HEK293T (cell line): Measurements from ENCODE around the gene NCLN.

Source experiments
- CTCF ChIA-PET: fragments of 350-600 bp; formaldehyde crosslinking; extraction: SDS; loops from one replicate; lab custom pipeline; 2021; ENCODE audit warnings: antibody characterized with exemption, inconsistent platforms; lab: Yijun Ruan, JAX
- POLR2A ChIA-PET: fragments of 350-600 bp; formaldehyde crosslinking; extraction: SDS; loops from one replicate; lab custom pipeline; 2020; ENCODE audit warnings: antibody characterized with exemption, inconsistent platforms; lab: Yijun Ruan, JAX
- DNase-seq: peaks from one replicate; pipeline ENCODE4 v3.0.0; 2012; ENCODE audit warnings: mixed read lengths; ENCODE audit errors: extremely low spot score
- ARNT ChIP-seq: fragments of 450-650 bp; IDR thresholded peaks from 2 replicates; pipeline ENCODE4 v1.6.1; 2017; ENCODE audit warnings: mild to moderate bottlenecking
- BHLHE40 ChIP-seq: fragments of 450-650 bp; IDR thresholded peaks from 2 replicates; pipeline ENCODE4 v1.6.1; 2016; ENCODE audit warnings: mild to moderate bottlenecking, moderate library complexity, borderline replicate concordance
- CTBP1 ChIP-seq: fragments of 450-650 bp; IDR thresholded peaks from 2 replicates; pipeline ENCODE4 v1.6.1; 2016; ENCODE audit warnings: borderline replicate concordance
- ELF4 ChIP-seq: fragments of 450-650 bp; IDR thresholded peaks from 2 replicates; pipeline ENCODE4 v1.6.1; 2017; ENCODE audit warnings: antibody characterized with exemption
- FOXA1 ChIP-seq: fragments of 450-650 bp; IDR thresholded peaks from 2 replicates; pipeline ENCODE4 v1.6.1; 2016; ENCODE audit warnings: mild to moderate bottlenecking
- FOXK2 ChIP-seq: fragments of 450-650 bp; IDR thresholded peaks from 2 replicates; pipeline ENCODE4 v1.6.1; 2016; ENCODE audit warnings: mild to moderate bottlenecking
- FOXM1 ChIP-seq: fragments of 450-650 bp; IDR thresholded peaks from 2 replicates; pipeline ENCODE4 v1.6.1; 2017; ENCODE audit warnings: mild to moderate bottlenecking, borderline replicate concordance
- HDGF ChIP-seq: fragments of 450-650 bp; IDR thresholded peaks from 2 replicates; pipeline ENCODE4 v1.6.1; 2017; ENCODE audit warnings: antibody characterized with exemption, borderline replicate concordance
- L3MBTL2 ChIP-seq: fragments of 450-650 bp; conservative IDR thresholded peaks from 2 replicates; pipeline ENCODE4 v1.6.1; 2016; ENCODE audit warnings: mild to moderate bottlenecking
- LEF1 ChIP-seq: fragments of 450-650 bp; IDR thresholded peaks from 2 replicates; pipeline ENCODE4 v1.6.1; 2017; ENCODE audit warnings: mild to moderate bottlenecking, borderline replicate concordance
- NFRKB ChIP-seq: fragments of 450-650 bp; IDR thresholded peaks from 2 replicates; pipeline ENCODE4 v1.6.1; 2016; ENCODE audit warnings: mild to moderate bottlenecking, moderate library complexity
- PKNOX1 ChIP-seq: fragments of 450-650 bp; IDR thresholded peaks from 2 replicates; pipeline ENCODE4 v1.6.1; 2016
- SP1 ChIP-seq: fragments of 450-650 bp; IDR thresholded peaks from 2 replicates; pipeline ENCODE4 v1.6.1; 2017
- SUZ12 ChIP-seq: fragments of 450-650 bp; IDR thresholded peaks from 2 replicates; pipeline ENCODE4 v1.6.1; 2016; ENCODE audit warnings: mild to moderate bottlenecking
- TARDBP ChIP-seq: fragments of 450-650 bp; IDR thresholded peaks from 2 replicates; pipeline ENCODE4 v1.6.1; 2016
- ZNF384 ChIP-seq: fragments of 450-650 bp; IDR thresholded peaks from 2 replicates; pipeline ENCODE4 v1.6.1; 2016

Gene NCLN

GRCh38 chr19:3224346-3225168 is 38.8 kb downstream of the NCLN start, which contains the start of gene CELF5:
TSS of gene CELF5 (plus strand) at chr19:3224661. CDS start at chr19:3224740, 79 bp downstream.
- TF ChIP-seq L3MBTL2 (no peak), SUZ12 (no peak), PKNOX1 (no peak), CTBP1 (no peak), ELF4 (no peak), FOXA1 (no peak), HDGF (no peak), LEF1 (no peak), FOXM1 (no peak), ZNF384 (no peak), SP1 (no peak), BHLHE40 (no peak), TARDBP (no peak), ARNT (no peak), FOXK2 (no peak), NFRKB (no peak)
- DNase-seq, result peak; percentile 88
- POLR2A ChIA-PET, result no interaction called here
- CTCF ChIA-PET, result interaction anchor here (0.6 to 1.1 kb wide), 3 partner anchors 8 to 313 kb away, joined by 3 to 4 read pairs (median 3); no protein-coding TSS in a partner anchor

DNA sequence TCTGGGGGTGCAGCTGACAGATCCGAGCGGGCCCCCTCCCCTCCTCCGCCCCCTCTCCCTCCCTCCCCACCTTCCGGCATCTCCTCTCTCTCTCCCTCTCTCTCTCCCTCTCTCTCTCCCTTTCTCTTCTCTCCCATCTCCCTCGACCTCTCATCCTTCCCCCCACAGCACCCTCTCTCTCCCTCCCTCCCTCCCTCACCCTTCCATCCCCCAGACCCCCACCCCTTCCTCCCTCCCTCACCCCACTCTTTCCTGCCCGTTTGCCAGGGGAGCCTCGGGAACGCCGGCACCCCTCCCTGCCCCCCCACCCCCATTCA is 39.4 kb downstream of the NCLN start:
- no peak for DNase-seq
- ChIA-PET POLR2A (no interaction called here), CTCF (interaction anchor here (0.6 to 1.1 kb wide), 2 partner anchors 230 to 314 kb away, joined by 3 read pairs; no protein-coding TSS in a partner anchor)
- no peak for TF ChIP-seq SUZ12
- no peak for TF ChIP-seq ARNT
- no peak for TF ChIP-seq CTBP1
- TF ChIP-seq TARDBP, result no peak
- no peak for TF ChIP-seq NFRKB
- no peak for TF ChIP-seq FOXA1
- no peak for TF ChIP-seq PKNOX1
- TF ChIP-seq FOXK2, result no peak
- no peak for TF ChIP-seq FOXM1
- TF ChIP-seq BHLHE40, result no peak

- ChIA-PET CTCF (interaction anchor here (0.6 kb wide), 1 partner anchor 10 kb away, joined by 3 read pairs; no protein-coding TSS in a partner anchor), POLR2A (no interaction called here)
- TF ChIP-seq CTBP1, result no peak
- no peak for TF ChIP-seq LEF1
- no peak for TF ChIP-seq SUZ12
- TF ChIP-seq TARDBP, result no peak
- TF ChIP-seq ZNF384, result no peak
- no peak for TF ChIP-seq FOXK2
- no peak for TF ChIP-seq HDGF
- no peak for TF ChIP-seq ELF4
- TF ChIP-seq BHLHE40, result no peak
- no peak for TF ChIP-seq FOXA1
- no peak for TF ChIP-seq PKNOX1
- no peak for TF ChIP-seq SP1
- no peak for TF ChIP-seq L3MBTL2
- no peak for TF ChIP-seq ARNT
- TF ChIP-seq NFRKB, result no peak
- no peak for TF ChIP-seq FOXM1
- DNase-seq, result no peak
These were observed 40.0 kb downstream of the NCLN start for GRCh38 chr19:3225677-3226093.

- ChIA-PET CTCF (no interaction called here), POLR2A (no interaction called here)
- no peak for DNase-seq
- no peak for TF ChIP-seq ZNF384
- TF ChIP-seq FOXA1, result no peak
- no peak for TF ChIP-seq HDGF
- TF ChIP-seq SP1, result no peak
- no peak for TF ChIP-seq ARNT
- TF ChIP-seq NFRKB, result no peak
- no peak for TF ChIP-seq BHLHE40
- TF ChIP-seq LEF1, result no peak
- no peak for TF ChIP-seq TARDBP
- no peak for TF ChIP-seq ELF4
- TF ChIP-seq SUZ12, result no peak
- no peak for TF ChIP-seq FOXK2
- no peak for TF ChIP-seq FOXM1
- no peak for TF ChIP-seq PKNOX1
- TF ChIP-seq CTBP1, result no peak
- no peak for TF ChIP-seq L3MBTL2
These were observed 41.4 kb downstream of the NCLN start for GRCh38 chr19:3227054-3227626.

DNA sequence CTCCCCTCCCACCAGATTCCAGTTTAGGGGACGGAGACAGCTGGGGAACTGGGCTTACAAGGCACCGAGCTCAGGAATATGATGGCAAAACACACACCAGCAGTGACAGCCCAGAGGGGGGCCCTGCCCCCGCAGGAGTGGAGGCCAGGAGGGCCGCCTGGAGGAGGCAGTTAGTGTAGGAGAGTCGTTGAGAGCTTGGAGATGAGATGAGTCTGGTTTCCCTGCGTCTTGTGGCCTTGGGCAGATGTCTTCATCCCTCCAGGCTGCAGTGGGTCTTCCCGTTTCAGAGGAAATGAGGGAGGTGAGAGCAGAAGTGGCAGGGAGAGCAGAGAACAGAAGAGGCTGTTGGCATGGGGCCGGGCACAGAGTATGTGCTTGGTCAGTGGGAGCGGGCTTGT is 43.6 kb downstream of the NCLN start:
- ChIA-PET POLR2A (no interaction called here), CTCF (interaction anchor here (0.6 to 1.2 kb wide), 4 partner anchors 15 to 76 kb away, joined by 3 read pairs; no protein-coding TSS in a partner anchor)
- TF ChIP-seq TARDBP (no peak), HDGF (no peak), L3MBTL2 (no peak), ELF4 (no peak)
- no peak for DNase-seq
